Measurements from ENCODE around the gene OPRD1.

The OPRD1 gene

DNA sequence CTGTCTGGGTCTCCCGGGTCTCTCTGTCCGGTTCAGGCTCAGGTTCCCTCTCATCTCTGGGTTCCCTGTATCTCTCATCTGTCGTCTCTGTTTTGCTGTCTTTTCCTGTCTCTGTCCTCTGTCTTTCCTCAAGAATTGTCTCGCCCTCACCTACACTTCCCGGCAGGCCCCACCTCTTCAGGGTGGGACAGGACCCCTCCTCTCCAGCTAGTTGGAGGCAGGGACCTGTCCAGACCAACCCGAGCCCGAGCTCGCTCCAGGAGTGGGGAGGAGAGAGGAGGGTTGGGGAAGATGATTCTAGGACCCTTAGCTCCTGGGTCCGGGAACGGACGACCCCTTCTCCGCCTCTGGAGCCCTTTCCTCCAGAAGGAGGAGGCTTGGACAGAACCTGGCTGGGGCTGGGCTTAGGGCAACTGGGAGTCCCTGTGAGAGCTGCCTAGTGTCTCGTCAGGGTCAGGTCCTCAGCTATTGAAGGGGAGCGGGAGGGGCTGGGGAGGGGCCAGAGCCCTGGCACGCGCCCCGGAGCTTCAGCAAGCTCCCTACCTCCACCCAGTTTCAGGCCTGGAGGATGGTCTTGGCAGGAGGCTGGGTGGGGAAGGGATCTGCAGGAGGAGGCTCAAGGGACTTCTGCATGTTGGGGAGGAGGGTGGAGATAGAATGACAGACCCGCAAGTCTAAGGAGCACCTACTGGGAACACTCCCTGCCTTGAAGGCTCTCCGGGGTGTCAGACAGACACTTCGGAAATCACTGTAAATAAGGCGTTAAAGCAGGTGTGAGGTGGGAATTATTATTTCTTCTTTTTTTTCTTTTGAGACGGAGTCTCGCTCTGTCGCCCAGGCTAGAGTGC is 76.1 kb downstream of the OPRD1 start:
- H3K4me3 ChIP-seq (ENCODE audit: low read depth, low read length): no peak overlapping the region
- TF ChIP-seq, protein P1, sequence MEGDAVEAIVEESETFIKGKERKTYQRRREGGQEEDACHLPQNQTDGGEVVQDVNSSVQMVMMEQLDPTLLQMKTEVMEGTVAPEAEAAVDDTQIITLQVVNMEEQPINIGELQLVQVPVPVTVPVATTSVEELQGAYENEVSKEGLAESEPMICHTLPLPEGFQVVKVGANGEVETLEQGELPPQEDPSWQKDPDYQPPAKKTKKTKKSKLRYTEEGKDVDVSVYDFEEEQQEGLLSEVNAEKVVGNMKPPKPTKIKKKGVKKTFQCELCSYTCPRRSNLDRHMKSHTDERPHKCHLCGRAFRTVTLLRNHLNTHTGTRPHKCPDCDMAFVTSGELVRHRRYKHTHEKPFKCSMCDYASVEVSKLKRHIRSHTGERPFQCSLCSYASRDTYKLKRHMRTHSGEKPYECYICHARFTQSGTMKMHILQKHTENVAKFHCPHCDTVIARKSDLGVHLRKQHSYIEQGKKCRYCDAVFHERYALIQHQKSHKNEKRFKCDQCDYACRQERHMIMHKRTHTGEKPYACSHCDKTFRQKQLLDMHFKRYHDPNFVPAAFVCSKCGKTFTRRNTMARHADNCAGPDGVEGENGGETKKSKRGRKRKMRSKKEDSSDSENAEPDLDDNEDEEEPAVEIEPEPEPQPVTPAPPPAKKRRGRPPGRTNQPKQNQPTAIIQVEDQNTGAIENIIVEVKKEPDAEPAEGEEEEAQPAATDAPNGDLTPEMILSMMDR (IDR thresholded peaks at IDR 0.05; ENCODE audit: low read depth, low read length): no peak

DNA sequence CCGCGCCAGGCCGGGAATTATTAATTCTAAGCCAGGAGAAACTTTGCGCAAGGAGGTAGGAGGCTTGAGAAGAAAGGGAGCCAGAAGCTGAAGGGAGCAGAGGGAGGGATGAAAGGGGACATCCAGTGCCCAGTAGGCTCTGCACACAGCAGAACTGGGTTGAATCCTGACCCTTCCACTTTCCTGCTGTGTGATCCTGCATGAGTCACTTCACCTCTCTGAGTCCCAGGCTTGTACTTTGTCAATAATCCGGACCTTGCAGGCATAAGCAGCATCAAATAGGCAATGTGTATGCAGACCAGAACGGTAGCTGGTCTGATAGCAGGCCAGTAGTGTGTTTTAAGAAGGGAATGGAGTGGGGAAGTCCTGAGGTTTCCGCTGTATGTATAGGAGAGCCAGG is 76.9 kb downstream of the OPRD1 start:
- TF ChIP-seq, protein P1 (IDR thresholded peaks at IDR 0.05; ENCODE audit: low read depth, low read length): no peak
- no peak overlapping the region for H3K4me3 ChIP-seq (ENCODE audit: low read depth, low read length)

DNA sequence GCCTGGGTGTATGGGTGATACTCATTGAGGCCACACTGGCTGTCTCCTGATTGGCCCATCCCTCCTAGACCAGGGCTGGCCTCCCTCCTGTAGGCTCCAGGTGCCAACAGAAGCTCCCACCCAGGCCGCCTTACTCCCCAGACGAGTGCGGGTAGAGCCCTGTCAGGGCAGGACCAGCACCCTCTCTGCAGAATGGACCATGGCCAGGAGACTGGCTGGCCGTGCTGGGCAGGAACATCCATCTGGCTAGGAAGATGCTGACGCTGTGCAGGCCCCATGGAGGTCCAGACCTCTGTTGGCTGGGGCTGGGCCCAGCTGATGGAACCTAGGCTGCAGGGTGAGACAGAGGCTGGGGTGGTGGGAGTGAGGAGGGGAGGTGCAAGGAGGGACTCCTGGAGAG is 77.4 kb downstream of the OPRD1 start:
- TF ChIP-seq, protein P1 (IDR thresholded peaks at IDR 0.05; ENCODE audit: low read depth, low read length): no peak
- H3K4me3 ChIP-seq (ENCODE audit: low read depth, low read length): no peak overlapping the region

DNA sequence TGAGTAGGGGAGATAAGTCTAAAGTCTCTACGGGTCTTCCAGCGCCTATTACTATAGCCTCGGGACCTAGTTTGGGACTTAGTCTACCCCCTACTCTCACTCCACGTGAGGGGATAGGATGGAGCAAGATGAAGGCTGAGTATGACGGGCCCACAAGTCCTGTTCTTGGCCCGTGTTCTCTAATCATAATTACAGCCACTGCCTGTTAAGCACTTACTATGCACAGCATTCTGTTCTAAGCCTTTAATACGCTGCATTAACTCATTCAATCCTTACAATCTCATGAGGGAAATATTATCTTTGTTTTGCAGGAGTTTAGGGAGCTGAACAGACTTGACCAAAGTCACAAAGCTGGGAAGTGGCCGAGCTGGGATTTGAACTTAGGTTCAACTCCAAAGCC is 78.5 kb downstream of the OPRD1 start:
- no peak overlapping the region for H3K4me3 ChIP-seq (ENCODE audit: low read depth, low read length)
- TF ChIP-seq, protein P1 (IDR thresholded peaks at IDR 0.05; ENCODE audit: low read depth, low read length): no peak

DNA sequence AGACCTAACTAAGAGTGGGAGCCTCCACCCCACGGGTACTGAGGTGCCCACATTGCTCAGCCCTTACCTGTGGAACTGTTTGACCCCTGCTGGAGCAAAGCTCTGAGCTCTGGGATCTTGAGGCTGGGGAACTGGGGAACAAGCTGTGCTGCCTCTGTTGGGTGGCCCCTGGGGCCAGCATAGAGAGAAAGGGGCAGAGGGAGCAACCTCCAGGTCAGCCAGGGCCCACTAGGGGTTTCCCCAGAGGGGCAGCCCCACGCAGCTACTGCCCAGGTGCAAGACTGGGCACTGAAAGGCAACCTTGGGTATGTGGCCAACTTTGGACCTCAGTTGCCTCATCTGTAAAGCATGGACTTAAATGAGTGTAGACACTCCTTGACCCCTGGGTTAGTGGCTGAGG is 78.9 kb downstream of the OPRD1 start:
- TF ChIP-seq, protein P1 (IDR thresholded peaks at IDR 0.05; ENCODE audit: low read depth, low read length): no peak
- no peak overlapping the region for H3K4me3 ChIP-seq (ENCODE audit: low read depth, low read length)

DNA sequence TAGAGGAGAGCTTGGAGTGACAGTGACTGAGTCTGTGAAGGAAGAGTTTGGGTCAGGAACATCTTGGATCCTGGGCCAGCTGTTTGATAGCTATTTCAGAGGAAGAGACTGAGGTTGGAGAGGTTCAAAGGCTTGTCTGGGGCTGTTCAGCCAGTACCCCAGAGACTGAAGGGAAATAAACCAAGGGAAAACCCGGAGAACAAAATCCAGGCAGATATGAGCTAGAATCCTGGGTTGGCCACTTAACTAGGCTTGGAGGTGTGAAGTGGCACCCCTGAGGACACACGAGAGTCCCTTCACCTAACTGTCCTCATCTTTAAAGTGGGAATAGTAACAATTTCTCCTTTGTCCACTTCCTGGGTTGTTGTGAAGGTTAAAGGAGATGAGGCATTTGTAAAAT is 79.3 kb downstream of the OPRD1 start:
- no peak overlapping the region for H3K4me3 ChIP-seq (ENCODE audit: low read depth, low read length)
- TF ChIP-seq, protein P1 (IDR thresholded peaks at IDR 0.05; ENCODE audit: low read depth, low read length): no peak

DNA sequence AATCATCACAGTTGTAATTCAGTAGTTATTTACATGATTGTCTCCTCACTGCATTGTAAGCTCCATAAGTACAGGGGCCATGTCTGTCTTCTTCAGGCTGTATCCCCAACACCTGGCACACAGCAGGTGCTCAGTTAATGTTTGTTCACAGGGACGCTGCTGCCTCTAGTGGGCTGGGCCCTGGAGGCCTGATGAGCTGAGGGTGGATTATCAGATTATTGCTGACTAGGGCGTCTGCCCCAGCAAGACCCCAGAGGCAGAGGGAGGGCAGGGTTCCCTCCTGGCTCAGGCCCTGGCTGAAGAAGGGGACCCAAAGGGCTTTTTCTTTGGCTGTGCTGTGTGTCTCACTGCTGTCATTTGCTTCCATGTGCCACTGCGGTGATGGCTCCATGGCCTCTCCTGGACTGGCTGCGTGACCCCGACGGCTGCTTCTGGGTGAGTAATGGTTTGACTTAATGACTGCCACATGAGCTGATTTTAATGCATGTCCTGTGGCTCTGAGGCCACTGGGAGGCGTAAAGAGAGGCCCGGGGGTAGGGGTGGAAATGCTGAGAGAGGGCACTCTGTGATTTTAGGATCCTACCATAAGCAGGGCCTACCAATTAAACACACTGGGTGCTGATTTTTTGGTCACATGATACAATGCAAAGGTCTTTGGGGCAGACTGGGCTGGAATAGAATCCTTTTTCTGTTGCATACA is 81.6 kb downstream of the OPRD1 start:
- TF ChIP-seq, protein P1 (IDR thresholded peaks at IDR 0.05; ENCODE audit: low read depth, low read length): peak; percentile 31
- no peak overlapping the region for H3K4me3 ChIP-seq (ENCODE audit: low read depth, low read length)

Data from WI38 (cell line).